Fibroblast of the aortic adventitia (primary cell): Measurements from ENCODE around the gene CACYBP. TPM values are rescaled to one million over a fixed set of nuclear protein-coding genes. Genes with fewer than 3 reads are reported as not detected.

Source experiments
- DNase-seq: peaks from one replicate; pipeline ENCODE4 v3.0.0-alpha.2; 2010; ENCODE audit warnings: low read depth
- H3K4me3 ChIP-seq: 2 replicates; pipeline ENCODE4 v1.5.1; 2011; ENCODE audit warnings: low read depth, mild to moderate bottlenecking, control low read depth, low read length, moderate library complexity
- total RNA-seq: library from RNA; depleted of rRNA; stranded (reverse); fragments of >200 nt; gene quantifications from 2 replicates; pipeline ENCODE4 v1.2.3, GENCODE V29; 2012; ENCODE audit warnings: low replicate concordance
- TF ChIP-seq, protein P1 (sequence below): IDR thresholded peaks from 2 replicates; pipeline ENCODE4 v1.5.1; 2011; ENCODE audit warnings: mild to moderate bottlenecking, low read length, control low read depth, inconsistent platforms; ENCODE audit not compliant: insufficient read depth

CACYBP gene
- total RNA-seq, 1 donor: 108 TPM

DNA sequence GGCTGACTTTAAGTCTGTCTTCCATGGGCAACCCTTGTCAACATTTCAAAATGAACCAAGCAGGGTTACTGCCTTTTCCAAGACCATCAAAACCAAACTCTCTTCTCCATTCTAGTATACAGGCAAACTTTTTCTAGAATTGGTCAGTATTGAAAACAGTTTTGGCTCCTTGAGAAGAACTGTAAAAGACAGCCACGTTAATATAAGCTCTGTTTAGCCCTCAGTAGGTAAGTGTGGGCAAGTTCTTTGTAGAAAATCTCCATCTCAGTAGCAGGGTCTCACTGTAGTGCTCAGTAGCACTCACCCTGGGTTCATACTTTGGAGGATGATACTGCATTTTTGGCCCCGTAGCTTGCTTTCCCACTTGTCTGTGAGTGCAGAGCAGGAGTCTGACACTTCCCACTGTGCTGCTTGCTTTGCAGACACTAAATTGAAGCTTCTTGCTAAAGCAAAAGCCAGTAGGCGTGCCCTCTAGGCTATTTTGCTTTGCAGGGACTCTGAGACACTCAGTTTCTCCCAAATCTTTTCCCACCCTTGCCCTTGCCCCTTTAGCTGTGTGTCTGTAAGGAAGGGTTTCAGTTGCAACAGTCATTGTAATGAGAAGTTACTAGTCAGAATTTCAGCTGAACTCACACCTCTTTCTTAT is 34.3 kb upstream of the CACYBP start:
- DNase-seq: no peak
- H3K4me3 ChIP-seq: no peak overlapping the region
- TF ChIP-seq, protein P1, sequence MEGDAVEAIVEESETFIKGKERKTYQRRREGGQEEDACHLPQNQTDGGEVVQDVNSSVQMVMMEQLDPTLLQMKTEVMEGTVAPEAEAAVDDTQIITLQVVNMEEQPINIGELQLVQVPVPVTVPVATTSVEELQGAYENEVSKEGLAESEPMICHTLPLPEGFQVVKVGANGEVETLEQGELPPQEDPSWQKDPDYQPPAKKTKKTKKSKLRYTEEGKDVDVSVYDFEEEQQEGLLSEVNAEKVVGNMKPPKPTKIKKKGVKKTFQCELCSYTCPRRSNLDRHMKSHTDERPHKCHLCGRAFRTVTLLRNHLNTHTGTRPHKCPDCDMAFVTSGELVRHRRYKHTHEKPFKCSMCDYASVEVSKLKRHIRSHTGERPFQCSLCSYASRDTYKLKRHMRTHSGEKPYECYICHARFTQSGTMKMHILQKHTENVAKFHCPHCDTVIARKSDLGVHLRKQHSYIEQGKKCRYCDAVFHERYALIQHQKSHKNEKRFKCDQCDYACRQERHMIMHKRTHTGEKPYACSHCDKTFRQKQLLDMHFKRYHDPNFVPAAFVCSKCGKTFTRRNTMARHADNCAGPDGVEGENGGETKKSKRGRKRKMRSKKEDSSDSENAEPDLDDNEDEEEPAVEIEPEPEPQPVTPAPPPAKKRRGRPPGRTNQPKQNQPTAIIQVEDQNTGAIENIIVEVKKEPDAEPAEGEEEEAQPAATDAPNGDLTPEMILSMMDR: no peak

DNA sequence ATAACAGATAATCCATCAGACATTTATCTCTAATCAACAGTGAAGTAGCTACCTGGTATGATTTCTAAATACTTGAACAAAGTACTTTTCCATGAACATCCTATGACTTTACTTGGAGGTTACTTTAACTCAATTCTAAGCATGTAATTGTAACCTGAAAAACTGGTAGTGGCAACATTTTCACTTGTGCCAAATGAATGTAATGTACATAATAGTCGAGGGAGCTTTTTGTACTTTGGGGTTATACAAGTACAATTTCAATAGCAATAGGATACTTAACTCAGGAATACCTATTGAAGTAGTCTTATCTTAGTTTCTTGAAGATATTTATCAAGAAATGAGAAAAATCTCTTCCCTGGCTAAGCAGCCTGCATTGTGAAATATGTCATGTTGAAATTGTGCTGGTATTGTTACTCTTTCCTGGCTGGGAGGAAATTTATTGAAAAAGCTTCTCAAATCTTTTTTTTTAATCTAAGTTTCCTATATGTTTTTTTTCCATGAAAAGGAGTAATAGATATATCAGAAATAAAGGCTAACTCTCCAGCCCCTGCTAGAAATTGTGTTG is 33.7 kb upstream of the CACYBP start:
- TF ChIP-seq, protein P1: no peak
- peak; percentile 49 for DNase-seq
- H3K4me3 ChIP-seq: no peak overlapping the region

DNA sequence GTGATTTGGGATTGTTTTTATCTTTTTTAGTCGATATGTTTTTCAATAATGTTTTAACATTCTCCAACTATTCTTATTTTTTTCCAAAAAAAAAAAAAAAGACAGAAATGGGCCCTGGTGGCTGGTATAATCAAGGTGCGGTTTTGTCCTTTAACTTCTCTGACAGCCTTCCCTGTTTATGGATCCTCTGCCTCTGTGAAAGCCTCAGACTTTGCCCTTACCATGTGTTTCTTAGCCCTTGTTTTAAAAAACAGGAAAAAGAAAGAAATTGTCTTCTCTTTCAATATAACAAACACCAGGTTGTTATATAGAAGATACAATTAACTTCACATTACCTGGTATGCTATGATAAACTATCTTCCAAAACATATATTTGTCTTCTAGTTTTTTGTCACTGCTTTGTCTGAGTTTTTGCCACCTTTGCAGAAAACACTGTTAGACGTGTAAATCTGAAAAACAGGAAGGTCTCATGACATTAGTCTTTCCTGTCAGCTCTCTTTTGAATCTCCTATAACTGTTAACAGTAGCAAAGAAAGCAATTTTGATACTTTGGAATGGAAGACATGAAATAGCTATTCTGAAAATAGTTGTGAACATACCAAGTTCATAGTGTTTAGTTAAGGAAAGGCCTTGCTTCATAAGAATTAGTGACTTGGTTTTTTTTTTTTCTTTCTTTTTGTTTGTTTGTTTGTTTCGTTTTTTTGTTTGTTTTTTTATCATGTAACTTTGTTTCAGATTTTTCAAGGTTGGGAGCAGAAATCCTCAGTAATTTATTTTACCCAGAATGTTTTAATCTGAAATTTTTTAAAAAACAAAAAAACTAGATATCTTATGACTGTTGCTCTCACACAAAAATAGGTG is 31.7 kb upstream of the CACYBP start:
- no peak for DNase-seq
- TF ChIP-seq, protein P1: no peak
- no peak overlapping the region for H3K4me3 ChIP-seq

DNA sequence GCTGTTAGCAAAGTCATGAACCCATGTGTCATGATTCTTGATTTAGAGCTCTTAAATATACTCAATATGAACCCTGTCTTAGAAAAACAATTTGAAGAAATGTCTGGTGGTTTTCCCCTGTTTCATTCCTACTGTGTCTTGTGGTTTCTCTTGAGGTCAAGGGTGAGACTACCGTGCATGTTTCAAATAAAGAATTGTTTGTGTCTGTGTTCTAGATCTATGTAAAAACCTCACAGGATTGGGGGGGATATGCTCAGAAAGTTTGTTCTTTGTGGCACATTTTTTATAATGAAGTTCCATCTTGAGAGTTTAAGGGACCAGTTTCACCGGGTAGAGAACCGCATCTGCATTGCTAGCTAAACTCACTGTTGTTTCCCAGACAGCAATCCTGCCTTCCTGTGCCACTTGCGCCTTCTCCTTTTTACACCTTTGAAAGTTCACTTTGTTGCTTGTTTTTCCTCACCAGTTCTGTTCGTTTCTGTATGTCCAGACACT is 30.9 kb upstream of the CACYBP start:
- peak; percentile 46 for DNase-seq

DNA sequence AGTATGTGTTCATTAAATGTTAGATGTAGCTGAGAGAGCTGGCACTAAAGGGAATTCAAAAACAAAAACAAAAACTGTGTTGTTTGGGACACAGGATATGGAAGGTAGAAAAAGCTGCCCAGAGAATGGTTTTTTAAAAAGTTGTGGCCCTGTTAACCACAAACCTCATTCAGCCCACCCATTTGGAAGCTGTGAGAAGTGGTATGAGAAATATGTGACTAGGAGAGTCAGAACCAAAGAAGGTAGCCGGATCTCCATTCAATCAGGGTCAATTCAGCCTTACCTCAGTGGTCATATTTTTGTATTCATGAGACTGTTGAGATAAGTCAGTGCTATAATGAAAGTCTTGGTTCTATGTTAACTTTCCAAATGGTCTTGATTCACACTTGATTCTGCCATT is 29.8 kb upstream of the CACYBP start:
- DNase-seq: no peak
- no peak overlapping the region for H3K4me3 ChIP-seq
- TF ChIP-seq, protein P1: no peak

More for the DNA sequence above, 30.9 kb upstream of the CACYBP start:
- H3K4me3 ChIP-seq: no peak overlapping the region
- TF ChIP-seq, protein P1: no peak

DNA sequence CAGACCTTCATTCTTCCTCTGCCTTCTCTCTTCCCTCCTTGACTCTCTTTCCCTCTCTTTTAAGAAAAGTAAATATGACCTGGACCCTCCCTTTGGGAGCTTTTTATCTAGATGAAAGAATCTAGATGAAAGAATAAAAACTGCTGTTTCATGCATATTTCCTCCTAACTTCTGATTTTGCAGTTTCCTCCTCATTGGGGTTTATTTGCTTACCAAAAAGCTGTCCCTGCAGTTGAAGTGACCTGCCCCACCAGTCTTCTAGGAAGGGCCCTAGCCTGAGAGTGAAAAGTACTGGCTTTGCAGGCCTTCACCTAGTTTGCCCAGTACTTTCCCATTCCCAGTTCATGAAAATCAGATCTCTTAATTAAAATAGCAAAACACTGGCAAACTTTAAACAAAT is 28.3 kb upstream of the CACYBP start:
- no peak for DNase-seq
- TF ChIP-seq, protein P1: no peak
- no peak overlapping the region for H3K4me3 ChIP-seq
